SU-DHL-6 (cell line): ENCODE results near the gene TEDC2.
A peak's percentile ranks its signal among the peaks of the same experiment; 100 is the strongest.

ENCODE experiments used
- H2AFZ ChIP-seq: fragments of 200-600 bp; sonication (generic); 2 replicates; pipeline ENCODE4 v1.6.1; 2014; ENCODE audit warnings: low read depth, mild to moderate bottlenecking, moderate library complexity, mixed read lengths, antibody characterized with exemption, low read length; ENCODE audit not compliant: severe bottlenecking
- H3F3A ChIP-seq: fragments of 200-600 bp; shearing (Covaris generic); 2 replicates; pipeline ENCODE4 v1.6.0; 2016; ENCODE audit warnings: antibody characterized with exemption, mild to moderate bottlenecking; ENCODE audit not compliant: insufficient read depth
- H3K27ac ChIP-seq: fragments of 200-600 bp; sonication (generic); 2 replicates; pipeline ENCODE4 v1.5.1; 2016; ENCODE audit warnings: low read depth, mild to moderate bottlenecking, low read length, moderate library complexity, mixed read lengths
- H3K27me3 ChIP-seq: fragments of 200-600 bp; sonication (generic), shearing (Covaris generic); 2 replicates; pipeline ENCODE4 v1.6.0; 2014; ENCODE audit warnings: mild to moderate bottlenecking, low read length
- H3K36me3 ChIP-seq: fragments of 200-600 bp; sonication (generic); 2 replicates; pipeline ENCODE4 v1.6.1; 2014; ENCODE audit warnings: mild to moderate bottlenecking, low read length, mixed read lengths
- H3K4me2 ChIP-seq: fragments of 300-600, 200-600 bp; shearing (Covaris generic), sonication (generic); 2 replicates; pipeline ENCODE4 v1.6.0; 2014; ENCODE audit warnings: low read length, low read depth, mild to moderate bottlenecking; ENCODE audit not compliant: poor library complexity, severe bottlenecking
- H3K4me3 ChIP-seq: fragments of 200-600 bp; sonication (generic); 2 replicates; pipeline ENCODE4 v1.5.1; 2014; ENCODE audit warnings: antibody characterized with exemption, low read length, mild to moderate bottlenecking, mixed read lengths; ENCODE audit not compliant: insufficient read depth, poor library complexity, severe bottlenecking
- H3K79me2 ChIP-seq: fragments of 200-600 bp; sonication (generic); 2 replicates; pipeline ENCODE4 v1.6.1; 2014; ENCODE audit warnings: mild to moderate bottlenecking, low read length, moderate library complexity; ENCODE audit not compliant: insufficient read depth
- H3K9ac ChIP-seq: fragments of 200-600 bp; sonication (generic); 2 replicates; pipeline ENCODE4 v1.7.0; 2014; ENCODE audit warnings: mild to moderate bottlenecking, low read length
- H3K9me2 ChIP-seq: fragments of 200-600 bp; sonication (generic); replicated peaks from 2 replicates; pipeline ENCODE4 v1.6.1; 2014; ENCODE audit warnings: low read length; ENCODE audit not compliant: insufficient read depth
- H3K9me3 ChIP-seq: fragments of 200-600 bp; sonication (generic); 2 replicates; pipeline ENCODE4 v1.6.1; 2014; ENCODE audit warnings: low read length, mixed read lengths; ENCODE audit not compliant: insufficient read depth
- H4K20me1 ChIP-seq: fragments of 200-600 bp; sonication (generic); 2 replicates; pipeline ENCODE4 v1.6.1; 2014; ENCODE audit warnings: low read depth, mild to moderate bottlenecking, antibody characterized with exemption, low read length, moderate library complexity, mixed read lengths
- CTCF ChIP-seq: fragments of 200-600 bp; sonication (generic); IDR thresholded peaks from one replicate; pipeline ENCODE4 v1.5.1; 2017; ENCODE audit warnings: antibody characterized with exemption, mild to moderate bottlenecking, low read length, moderate library complexity; ENCODE audit not compliant: insufficient read depth, poor library complexity, severe bottlenecking
- EZH2phosphoT487 ChIP-seq: fragments of 200-600 bp; sonication (generic), shearing (Covaris generic); conservative IDR thresholded peaks from 2 replicates; pipeline ENCODE4 v1.6.1; 2018; ENCODE audit warnings: mild to moderate bottlenecking, antibody characterized with exemption, low read length, moderate library complexity, mixed read lengths

The TEDC2 gene

GRCh38 chr16:2470603-2471015, 10.7 kb downstream of the TEDC2 start:
- Histone ChIP-seq H3K9me2 (no peaks in the 10 kb centered on the region), H3K36me3 (no peaks in the 10 kb centered on the region), H3K27ac (peak overlapping the region; percentile 20), H3F3A (peaks cover 12% of the 10 kb centered on the region; the same call in 1 of the 2 replicates), H3K9ac (no peak overlapping the region), H2AFZ (no peak overlapping the region), H3K9me3 (no peaks in the 10 kb centered on the region), H3K4me2 (no peak overlapping the region), H3K79me2 (no peaks in the 10 kb centered on the region), H4K20me1 (no peaks in the 10 kb centered on the region; the same call in 1 of the 2 replicates), H3K27me3 (no peaks in the 10 kb centered on the region), H3K4me3 (no peak overlapping the region)
- TF ChIP-seq CTCF (no peak), EZH2phosphoT487 (no peak)

- no peak for TF ChIP-seq CTCF
- no peak for TF ChIP-seq EZH2phosphoT487
- H3K4me2 ChIP-seq = peak within 1 kb of the TSS; percentile 15
- no peaks in the 10 kb centered on the region for H3K79me2 ChIP-seq
- H3K9me3 ChIP-seq = no peaks in the 10 kb centered on the region
- H3K27me3 ChIP-seq = no peaks in the 10 kb centered on the region
- peak within 1 kb of the TSS; percentile 62 for H3K27ac ChIP-seq
- H3K4me3 ChIP-seq = no peak within 1 kb of the TSS
- no peak within 1 kb of the TSS for H2AFZ ChIP-seq
- no peaks in the 10 kb centered on the region for H3K9me2 ChIP-seq
- H4K20me1 ChIP-seq = no peaks in the 10 kb centered on the region; the same call in 1 of the 2 replicates
- no peaks in the 10 kb centered on the region for H3K36me3 ChIP-seq
- H3F3A ChIP-seq = peaks cover 12% of the 10 kb centered on the region; the same call in 1 of the 2 replicates
- H3K9ac ChIP-seq = no peak within 1 kb of the TSS
These were observed 11.2 kb downstream of the TEDC2 start, which contains the start of gene NTN3 for GRCh38 chr16:2471016-2471652. Gene NTN3 (plus strand): TSS chr16:2471297. CDS start chr16:2471702, 405 bp downstream.

DNA sequence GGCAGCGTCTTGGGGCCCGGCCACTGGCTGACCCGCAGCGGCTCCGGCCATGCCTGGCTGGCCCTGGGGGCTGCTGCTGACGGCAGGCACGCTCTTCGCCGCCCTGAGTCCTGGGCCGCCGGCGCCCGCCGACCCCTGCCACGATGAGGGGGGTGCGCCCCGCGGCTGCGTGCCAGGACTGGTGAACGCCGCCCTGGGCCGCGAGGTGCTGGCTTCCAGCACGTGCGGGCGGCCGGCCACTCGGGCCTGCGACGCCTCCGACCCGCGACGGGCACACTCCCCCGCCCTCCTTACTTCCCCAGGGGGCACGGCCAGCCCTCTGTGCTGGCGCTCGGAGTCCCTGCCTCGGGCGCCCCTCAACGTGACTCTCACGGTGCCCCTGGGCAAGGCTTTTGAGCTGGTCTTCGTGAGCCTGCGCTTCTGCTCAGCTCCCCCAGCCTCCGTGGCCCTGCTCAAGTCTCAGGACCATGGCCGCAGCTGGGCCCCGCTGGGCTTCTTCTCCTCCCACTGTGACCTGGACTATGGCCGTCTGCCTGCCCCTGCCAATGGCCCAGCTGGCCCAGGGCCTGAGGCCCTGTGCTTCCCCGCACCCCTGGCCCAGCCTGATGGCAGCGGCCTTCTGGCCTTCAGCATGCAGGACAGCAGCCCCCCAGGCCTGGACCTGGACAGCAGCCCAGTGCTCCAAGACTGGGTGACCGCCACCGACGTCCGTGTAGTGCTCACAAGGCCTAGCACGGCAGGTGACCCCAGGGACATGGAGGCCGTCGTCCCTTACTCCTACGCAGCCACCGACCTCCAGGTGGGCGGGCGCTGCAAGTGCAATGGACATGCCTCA, 12.0 kb downstream of the TEDC2 start:
- no peak overlapping the region for H2AFZ ChIP-seq
- peak overlapping the region; percentile 15 for H3K4me2 ChIP-seq
- H3K36me3 ChIP-seq = no peaks in the 10 kb centered on the region
- H3F3A ChIP-seq = peaks cover 12% of the 10 kb centered on the region; the same call in 1 of the 2 replicates
- H3K4me3 ChIP-seq = no peak overlapping the region
- H3K27ac ChIP-seq = no peak overlapping the region
- no peaks in the 10 kb centered on the region for H3K27me3 ChIP-seq
- no peaks in the 10 kb centered on the region; the same call in 1 of the 2 replicates for H4K20me1 ChIP-seq
- H3K9me2 ChIP-seq = no peaks in the 10 kb centered on the region
- no peak for TF ChIP-seq CTCF
- no peak for TF ChIP-seq EZH2phosphoT487
- H3K9me3 ChIP-seq = no peaks in the 10 kb centered on the region
- no peaks in the 10 kb centered on the region for H3K79me2 ChIP-seq
- H3K9ac ChIP-seq = no peak overlapping the region
